Measurements from ENCODE around the gene TM7SF2. TPM values are rescaled to one million over a fixed set of nuclear protein-coding genes. Genes with fewer than 3 reads are reported as not detected.

TM7SF2 gene
- total and polyA plus RNA-seq, 7 donors: 3.6 to 43.2 (median 17.4) TPM

GRCh38 chr11:65127473-65128181 is 16.0 kb downstream of the TM7SF2 start:
- Histone ChIP-seq H3K27ac (no peak overlapping the region), H3K27me3 (no peaks in the 10 kb centered on the region), H3K4me1 (peaks cover 0 to 16% (median 10%) of the 10 kb centered on the region in 4 donors), H3K4me3 (no peak overlapping the region), H3K9me3 (no peaks in the 10 kb centered on the region), H3K36me3 (peaks cover 49 to 86% (median 71%) of the 10 kb centered on the region in 4 donors)
- WGBS, 2 donors: 85 to 87% methylated on average over 12 of the region's 12 CpGs
- TF ChIP-seq POLR2A (IDR thresholded peaks at IDR 0.05) (no peak), CTCF (IDR thresholded peaks at IDR 0.05) (no peak), EP300 (IDR thresholded peaks at IDR 0.05) (no peak), POLR2AphosphoS5 (IDR thresholded peaks at IDR 0.05) (no peak)
- peak; percentile 41 for DNase-seq
- intact Hi-C loops (cut with DNase I): no loop called here

DNA sequence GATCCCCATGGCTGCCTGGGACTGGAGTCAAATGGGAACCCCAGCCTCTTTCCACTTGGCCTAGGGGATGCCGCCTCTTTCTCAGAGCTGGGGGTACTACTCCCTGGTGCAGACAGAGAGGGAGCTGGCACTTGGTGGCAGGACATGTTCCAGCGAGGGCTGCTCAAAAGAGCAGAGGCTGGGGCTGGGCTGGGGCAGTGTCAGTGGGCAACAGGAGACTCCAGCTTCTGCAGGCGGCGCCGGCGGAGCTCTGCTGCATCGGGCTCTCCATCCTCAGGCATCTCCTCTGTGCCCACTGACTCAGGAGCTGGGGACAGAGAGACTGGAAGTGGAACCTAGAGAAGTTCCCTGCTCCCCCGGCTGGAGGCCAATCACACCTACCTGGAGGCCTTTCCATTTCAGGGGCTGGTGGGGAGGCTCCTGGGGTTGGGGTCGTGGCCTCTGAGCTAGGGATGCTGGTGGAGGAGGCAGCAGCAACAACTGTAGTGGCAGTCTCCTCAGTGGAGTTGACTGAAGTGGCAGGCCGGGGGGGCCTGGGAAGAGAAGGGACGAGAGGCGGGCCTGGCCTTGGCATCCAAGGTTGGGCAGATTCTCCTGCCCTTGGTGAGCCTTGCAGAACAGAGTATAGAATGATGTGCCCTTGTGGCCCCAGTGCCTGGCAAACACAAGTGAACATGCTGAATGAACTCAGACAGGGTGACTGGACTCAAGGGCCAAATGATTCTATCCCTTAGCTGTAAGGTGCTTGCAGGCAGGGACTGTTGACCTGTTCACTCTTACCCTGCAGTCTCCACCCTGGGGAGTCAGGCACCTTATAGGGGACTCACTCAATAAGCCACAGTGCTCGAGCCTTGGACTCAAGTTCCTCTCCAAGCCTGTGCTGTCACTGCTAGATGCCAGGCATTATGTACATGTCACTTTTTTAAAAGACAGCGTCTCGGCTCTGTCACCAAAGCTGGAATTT is 16.8 kb downstream of the TM7SF2 start:
- intact Hi-C loops (cut with DNase I): no loop called here
- H3K9me3 ChIP-seq: no peaks in the 10 kb centered on the region
- H3K27ac ChIP-seq: no peak overlapping the region
- H3K4me3 ChIP-seq: no peak overlapping the region
- DNase-seq: peak; percentile 60
- 90 to 91% methylated on average over 15 of the region's 15 CpGs for WGBS, 2 donors
- peaks cover 49 to 91% (median 72%) of the 10 kb centered on the region in 4 donors for H3K36me3 ChIP-seq
- H3K4me1 ChIP-seq: peaks cover 0 to 17% (median 12%) of the 10 kb centered on the region in 4 donors
- no peaks in the 10 kb centered on the region for H3K27me3 ChIP-seq
- TF ChIP-seq EP300 (IDR thresholded peaks at IDR 0.05) (no peak), POLR2AphosphoS5 (IDR thresholded peaks at IDR 0.05) (no peak), POLR2A (IDR thresholded peaks at IDR 0.05) (no peak), CTCF (IDR thresholded peaks at IDR 0.05) (no peak)

DNA sequence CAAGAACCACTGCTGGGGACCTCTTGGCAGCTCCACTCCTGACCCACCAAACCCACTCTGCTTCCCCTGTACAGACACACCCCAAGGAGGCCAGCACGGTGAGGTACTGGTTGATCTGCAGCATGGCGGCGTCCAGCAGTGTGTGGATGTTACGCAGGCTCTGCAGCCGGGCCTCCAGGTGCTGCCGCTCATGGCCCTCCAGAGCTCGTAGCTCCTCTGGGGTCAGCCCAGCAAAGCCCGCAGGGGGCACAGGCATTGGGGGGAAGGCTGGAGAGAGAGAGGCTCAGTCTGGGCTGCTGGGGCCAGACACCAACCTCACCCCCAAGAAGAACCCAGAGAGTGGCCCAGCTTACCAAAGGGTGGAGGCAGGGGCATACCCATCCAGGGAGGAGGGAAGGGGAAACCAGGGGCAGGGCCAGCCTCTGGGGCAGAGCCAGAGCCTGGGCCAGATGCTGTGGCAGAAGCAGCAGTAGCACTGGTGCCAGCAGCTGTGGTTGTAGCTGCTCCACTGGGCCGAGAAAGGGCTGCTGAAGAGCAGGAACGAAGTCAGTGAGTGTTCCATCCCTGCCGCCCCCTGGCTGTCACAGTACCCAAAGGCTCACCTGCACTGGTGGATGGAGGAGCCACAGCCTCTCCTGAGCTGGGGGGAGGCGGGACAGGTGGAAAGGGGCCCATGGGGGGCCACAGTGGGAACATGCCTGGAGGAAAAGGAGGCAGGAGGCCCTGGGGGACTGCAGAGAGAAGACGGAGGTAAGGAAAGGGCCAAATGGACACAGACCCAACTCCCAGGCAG is 18.2 kb downstream of the TM7SF2 start:
- no peaks in the 10 kb centered on the region for H3K27me3 ChIP-seq
- no peak for TF ChIP-seq EP300 (IDR thresholded peaks at IDR 0.05)
- TF ChIP-seq POLR2A (IDR thresholded peaks at IDR 0.05): no peak
- no peak for TF ChIP-seq POLR2AphosphoS5 (IDR thresholded peaks at IDR 0.05)
- TF ChIP-seq CTCF (IDR thresholded peaks at IDR 0.05): no peak
- H3K4me3 ChIP-seq: no peak overlapping the region
- peak; percentile 64 for DNase-seq
- 86 to 94% methylated on average over 13 of the region's 13 CpGs for WGBS, 2 donors
- peaks cover 0 to 22% (median 17%) of the 10 kb centered on the region in 4 donors for H3K4me1 ChIP-seq
- H3K36me3 ChIP-seq: peaks cover 49 to 82% (median 71%) of the 10 kb centered on the region in 4 donors
- intact Hi-C loops (cut with DNase I): loop anchor here (5.0 kb wide), 1 partner anchor 132 kb away; the partner anchor contains the start of gene POLA2
- no peaks in the 10 kb centered on the region for H3K9me3 ChIP-seq
- no peak overlapping the region for H3K27ac ChIP-seq

DNA sequence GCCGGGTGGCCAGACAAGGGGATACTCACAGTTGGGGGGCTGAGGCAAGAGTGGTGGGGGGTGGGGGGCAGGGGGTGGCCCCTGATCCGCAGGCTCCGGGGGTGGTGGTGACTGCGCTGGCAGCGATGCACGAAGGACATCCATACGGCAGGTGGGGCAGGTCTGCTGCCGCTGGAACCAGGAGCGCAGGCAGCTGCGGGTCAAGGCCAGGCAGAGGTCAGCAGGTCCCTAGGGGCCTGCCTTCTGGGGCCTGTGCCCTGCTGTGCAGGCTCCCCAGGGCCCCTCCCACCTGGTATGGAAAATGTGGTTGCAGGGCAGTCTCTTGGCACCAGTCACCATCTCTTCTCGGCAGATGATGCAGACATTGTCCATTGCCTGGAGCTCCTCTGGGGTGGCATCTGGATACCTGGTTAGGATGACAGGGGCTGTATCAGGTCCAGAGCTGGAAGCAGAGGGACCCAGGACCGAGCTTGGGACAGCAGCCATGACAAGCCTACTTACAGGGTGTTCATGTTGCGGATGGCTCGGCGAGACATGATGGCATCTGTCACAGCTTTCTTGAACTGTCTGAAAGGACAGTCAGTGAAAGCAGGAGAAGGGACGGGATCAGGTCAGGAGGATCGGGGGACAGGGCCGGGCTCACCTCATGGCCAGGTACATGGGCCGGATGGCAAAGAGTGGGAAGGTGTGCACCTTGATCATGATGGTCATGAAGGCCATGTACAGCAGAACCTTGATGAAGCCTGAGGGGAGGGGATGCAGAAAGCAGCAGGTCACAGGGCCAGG is 19.2 kb downstream of the TM7SF2 start:
- no peak for DNase-seq
- Histone ChIP-seq H3K27ac (no peak overlapping the region), H3K36me3 (peaks cover 45 to 72% (median 63%) of the 10 kb centered on the region in 4 donors), H3K4me1 (peaks cover 0 to 29% (median 23%) of the 10 kb centered on the region in 4 donors), H3K4me3 (no peak overlapping the region), H3K27me3 (no peaks in the 10 kb centered on the region), H3K9me3 (no peaks in the 10 kb centered on the region)
- 84 to 88% methylated on average over 19 of the region's 19 CpGs for WGBS, 2 donors
- intact Hi-C loops (cut with DNase I): loop anchor here (5.0 kb wide), 1 partner anchor 131 kb away; the partner anchor contains the start of gene POLA2
- no peak for TF ChIP-seq POLR2A (IDR thresholded peaks at IDR 0.05)
- TF ChIP-seq EP300 (IDR thresholded peaks at IDR 0.05): no peak
- no peak for TF ChIP-seq POLR2AphosphoS5 (IDR thresholded peaks at IDR 0.05)
- no peak for TF ChIP-seq CTCF (IDR thresholded peaks at IDR 0.05)

Measured in sigmoid colon (tissue), 7 donors.